Tongue (tissue), 2 donors: ENCODE measurements around the gene TRAPPC8. TPM values are rescaled to one million over a fixed set of nuclear protein-coding genes. Genes with fewer than 3 reads are reported as not detected.
"Not testable (repeated sequence)": the region's sequence is repeated elsewhere in the genome, so short reads cannot be mapped to it uniquely, and the experiment has no call there.

Source experiments
- DNase-seq: peaks from one replicate; pipeline ENCODE4 v3.0.0-alpha.2; 2015
- total RNA-seq: library from RNA; depleted of rRNA; stranded (reverse); fragments of >200 nt; gene quantifications from one replicate; pipeline ENCODE4 v1.2.3, GENCODE V29; 2014

Gene TRAPPC8
- total RNA-seq, 1 donor from 2014 or later = 57.1 TPM

DNA sequence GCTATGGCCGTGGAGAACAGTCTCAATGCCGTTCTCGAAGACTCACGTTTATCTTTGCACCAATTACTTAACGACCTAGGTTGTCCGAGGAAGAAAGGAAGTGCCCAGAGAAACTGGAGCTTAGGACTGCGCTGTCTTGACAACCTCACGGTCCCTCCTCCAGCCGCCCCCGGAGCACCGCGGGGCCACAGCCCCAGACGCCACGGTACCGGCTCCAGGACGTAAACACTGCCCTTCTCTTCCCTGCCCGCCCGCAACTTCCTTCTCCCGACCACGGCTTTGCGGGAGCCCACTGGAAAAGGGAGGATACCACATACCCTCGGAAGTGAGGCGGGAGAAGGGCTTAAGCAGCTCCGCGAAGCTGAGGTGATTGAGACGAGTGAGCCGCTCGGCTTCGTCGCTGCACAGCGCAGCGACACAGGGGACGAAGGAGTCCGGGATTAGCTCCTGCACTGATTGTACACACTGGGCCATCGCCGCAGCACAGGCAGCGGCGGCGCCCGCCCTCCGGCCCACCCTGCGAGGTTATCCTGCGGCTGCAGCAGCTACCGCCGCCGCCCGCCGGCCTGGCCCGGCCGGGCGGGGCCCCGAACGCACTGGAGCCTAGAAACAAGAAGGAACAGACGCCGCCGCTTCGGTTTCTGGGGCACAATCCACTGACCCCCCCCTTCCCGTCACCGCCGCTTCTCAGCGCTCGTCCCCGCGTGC lies 483 bp downstream of the TRAPPC8 start:
- no peak for DNase-seq

DNA sequence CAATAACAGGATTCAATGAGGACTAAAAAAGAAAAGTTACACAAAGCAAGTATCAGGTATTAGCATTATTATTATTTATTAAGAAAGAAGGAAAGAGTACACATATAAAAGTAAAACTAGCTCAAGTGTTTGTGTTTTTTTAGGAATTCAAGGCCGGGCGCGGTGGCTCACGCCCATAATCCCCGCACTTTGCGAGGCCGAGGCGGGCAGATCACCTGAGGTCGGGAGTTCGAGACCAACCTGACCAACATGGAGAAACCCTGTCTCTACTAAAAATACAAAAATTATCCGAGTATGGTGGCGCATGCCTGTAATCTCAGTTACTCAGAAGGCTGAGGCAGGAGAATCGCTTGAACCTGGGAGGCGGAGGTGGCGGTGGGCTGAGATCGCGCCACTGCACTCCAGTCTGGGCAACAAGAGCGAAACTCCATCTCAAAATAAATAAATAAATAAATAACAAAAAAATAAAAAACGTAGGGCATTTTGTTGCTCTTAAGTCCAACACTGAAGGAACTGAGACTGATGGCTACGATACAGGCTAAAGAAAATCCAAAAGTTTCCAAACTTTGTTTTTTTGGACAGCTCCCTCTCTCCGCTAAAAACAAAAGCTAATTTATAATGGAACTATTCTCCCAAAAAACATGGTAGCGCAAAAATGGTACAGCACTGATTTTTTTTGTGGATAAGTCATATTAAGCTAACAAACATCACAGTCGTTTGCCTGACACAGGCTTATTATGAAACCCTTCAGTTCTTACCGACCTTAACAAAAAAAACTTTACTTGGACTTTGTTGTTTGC lies 1.7 kb downstream of the TRAPPC8 start:
- DNase-seq = no peak

DNA sequence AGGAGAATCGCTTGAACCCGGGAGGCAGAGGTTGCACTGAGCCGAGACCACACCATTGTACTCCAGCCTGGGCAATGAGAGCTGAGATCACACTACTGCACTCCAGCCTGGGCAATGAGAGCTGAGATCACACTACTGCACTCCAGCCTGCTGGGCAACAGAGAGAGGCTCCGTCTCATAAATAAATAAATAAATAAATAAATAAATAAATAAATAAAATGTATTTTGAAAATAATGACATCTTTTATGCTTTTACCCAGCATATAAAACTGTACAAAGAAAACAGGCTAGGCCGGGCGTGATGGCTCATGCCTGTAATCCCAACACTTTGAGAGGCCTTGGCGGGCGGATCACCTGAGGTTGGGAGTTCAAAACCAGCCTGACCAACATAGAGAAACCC lies 8.2 kb downstream of the TRAPPC8 start:
- not testable (repeated sequence) for DNase-seq

DNA sequence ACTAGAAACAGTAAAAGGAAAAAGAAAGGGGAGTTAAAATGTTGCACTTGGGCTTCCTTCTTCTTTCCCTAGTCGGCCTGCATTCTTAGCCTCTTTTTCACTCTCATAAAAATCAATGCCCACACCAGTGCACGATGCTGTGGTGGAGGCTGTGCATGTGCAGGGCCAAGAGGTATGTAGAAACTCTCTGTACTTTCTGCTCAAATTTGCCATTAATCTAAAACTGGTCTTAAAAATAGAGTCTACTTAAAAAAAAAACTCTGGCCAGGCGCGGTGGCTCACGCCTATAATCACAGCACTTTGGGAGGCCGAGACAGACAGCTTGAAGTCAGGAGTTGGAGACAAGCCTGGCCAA lies 11.1 kb downstream of the TRAPPC8 start:
- DNase-seq = no peak

DNA sequence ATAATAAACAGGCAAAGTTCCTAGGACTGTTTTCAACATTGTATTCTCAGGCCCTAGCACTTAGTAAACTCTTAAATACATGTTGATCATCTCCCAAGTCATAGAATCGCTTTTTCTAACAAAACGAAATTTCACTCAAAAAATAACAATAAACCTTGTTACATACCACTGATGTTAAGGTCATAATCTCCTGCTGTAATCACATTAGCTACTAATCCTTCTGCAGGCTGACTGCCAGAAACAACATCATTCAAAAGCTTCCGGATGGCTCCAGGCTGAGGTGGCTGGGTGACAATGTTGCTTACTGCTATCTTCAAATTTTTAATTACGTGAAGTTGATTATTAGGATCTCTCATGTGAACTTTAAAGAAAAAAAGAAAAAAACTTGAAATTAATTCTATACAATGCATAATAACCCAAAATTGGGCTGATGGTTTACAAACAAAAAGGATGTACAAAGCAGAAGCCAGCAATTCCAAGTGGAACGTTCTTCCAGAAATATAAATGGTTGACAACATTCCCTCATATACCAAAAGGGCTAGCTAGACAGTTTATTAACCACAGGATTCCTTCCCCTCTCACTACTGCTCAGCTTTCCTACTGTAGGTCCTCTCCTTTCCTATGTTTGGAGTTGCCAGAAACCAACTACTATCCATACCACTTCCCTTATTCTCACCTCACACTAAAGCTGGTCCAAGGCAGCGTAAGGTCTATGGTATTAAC lies 11.6 kb downstream of the TRAPPC8 start:
- no peak for DNase-seq

DNA sequence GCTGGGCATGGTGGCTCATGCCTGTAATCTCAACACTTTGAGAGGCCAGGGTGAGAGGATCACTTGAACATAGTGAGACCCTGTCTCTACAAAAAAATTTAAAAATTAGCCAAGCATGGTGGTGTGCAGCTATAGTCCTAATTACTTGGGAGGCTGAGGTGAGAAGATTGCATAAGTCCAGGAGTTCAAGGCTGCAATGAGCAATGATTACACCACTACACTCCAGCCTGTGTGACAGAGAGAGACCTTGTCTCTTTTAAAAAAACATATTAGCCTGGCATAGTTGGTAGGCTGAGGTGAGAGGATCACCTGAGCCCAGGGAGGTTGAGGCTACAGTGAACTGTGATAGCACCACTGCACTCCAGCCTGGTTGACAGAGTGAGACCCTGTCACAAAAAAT lies 13.7 kb downstream of the TRAPPC8 start:
- DNase-seq = no peak

DNA sequence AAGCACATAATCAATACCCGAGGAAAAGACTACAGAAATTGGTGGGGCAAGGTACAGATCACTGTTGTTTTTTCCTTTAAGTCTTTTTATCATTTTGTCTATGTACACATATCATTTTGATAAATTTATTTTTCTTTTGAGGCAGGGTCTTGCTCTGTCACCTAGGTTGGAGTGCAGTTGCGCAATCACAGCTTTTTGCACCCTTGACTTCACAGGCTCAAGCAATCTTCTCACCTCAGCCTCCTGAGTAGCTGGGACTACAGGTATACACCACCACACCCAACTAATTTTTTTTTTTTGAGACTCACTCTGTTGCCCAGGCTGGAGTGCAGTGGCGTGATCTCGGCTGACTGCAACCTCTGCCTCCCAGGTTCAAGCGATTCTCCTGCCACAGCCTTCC lies 15.9 kb downstream of the TRAPPC8 start:
- not testable (repeated sequence) for DNase-seq

DNA sequence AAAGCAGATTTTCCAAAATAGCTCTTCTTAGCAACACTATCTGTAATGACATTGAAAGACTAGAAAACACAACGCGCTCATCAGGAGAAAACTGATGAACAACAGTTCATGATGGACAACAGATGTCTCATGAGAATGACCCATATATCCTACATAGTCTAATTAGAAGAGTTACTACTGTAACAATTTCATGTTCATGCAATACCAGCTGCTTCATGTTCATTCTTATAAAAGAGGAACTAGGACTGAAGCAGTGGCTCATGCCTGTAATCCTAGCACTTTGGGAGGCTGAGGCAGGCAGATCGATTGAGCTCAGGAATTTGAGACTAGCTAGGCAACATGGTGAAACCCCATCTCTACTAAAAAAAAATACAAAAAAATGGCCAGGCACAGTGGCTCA lies 22.7 kb downstream of the TRAPPC8 start:
- DNase-seq = no peak

DNA sequence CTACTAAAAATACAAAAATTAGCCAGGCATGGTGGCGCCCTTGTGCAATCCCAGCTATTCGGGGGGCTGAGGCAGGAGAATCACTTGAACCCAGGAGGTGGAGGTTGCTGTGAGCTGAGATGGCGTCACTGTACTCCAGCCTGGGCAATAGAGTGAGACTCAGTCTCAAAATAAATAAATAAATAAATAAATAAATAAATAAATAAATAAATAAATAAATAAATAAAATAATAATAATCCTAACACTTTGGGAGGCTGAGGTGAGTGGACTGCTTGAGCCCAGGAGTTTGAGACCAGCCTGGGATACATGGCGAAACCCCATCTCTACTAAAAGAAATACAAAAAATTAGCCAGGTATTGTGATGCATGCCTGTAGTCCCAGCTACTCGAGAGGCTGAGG lies 23.6 kb downstream of the TRAPPC8 start:
- not testable (repeated sequence) for DNase-seq

DNA sequence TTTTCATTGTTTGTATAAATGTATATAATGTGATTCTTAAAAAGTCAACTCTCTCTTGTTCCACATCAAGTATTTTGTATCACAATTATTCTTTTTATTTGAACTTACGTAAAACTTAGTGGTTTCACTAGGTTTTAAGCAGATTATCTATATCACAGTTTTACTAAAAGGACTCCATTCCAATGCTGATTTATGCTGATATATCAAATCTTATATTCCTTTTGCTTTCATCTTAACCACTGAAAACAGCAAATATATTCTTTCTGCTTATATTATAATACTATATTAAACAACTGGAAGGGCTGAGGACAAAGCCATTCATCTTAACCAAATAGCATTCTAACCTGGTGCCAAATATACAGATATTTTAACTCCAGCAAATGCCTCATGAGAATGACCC lies 24.2 kb downstream of the TRAPPC8 start:
- no peak for DNase-seq

DNA sequence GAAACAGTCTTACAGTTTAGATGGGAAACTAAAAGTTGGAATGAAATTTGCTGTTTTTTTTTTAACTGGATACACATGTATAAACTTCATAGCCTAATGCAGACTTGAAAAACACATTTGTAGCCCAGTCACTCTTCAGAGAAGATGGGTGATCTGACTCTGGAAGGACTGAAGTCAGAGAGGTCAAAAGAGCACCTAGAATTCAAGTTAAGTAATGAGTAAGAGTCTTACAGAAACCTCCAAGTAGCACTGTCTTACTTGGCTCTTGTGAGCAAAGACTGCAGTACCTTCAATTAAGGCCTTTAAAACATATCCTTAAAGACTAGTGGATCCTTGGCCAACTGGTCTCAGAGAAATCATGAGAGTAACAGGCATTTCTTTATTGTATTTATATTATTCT lies 41.9 kb downstream of the TRAPPC8 start:
- DNase-seq = no peak

DNA sequence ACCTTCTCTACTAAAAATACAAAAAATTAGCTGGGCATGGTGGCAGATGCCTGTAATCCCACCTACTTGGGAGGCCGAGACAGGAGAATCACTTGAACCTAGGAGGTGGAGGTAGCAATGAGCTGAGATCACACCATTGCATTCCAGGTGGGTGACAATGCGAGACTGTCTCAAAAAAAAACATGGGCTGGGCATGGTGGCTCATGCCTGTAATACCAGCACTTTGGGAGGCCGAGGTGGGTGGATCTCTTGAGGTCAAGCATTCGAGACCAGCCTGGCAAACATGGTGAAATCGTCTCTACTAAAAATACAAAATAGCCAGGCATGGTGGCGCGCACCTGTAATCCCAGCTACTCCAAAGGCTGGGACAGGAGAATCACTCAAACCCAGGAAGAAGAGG lies 43.2 kb downstream of the TRAPPC8 start:
- DNase-seq = not testable (repeated sequence)

DNA sequence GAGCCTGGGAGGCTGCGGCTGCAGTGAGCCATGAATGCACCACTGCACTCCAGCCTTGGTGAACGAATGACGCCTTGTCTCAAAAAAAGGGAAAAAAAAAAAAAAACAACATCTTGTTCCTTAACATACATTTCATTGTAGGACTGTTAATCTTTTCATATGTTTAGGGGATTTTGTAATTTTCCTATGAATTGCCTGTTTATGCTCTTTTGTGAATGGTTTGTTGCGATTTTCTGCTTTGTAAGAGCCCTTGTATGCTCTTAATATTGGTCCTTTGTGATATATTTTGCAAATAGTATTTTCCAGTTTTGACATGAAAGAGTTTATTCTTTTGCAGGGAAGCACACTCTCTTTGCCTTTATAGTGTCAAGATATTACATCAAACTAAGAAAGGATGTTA lies 50.0 kb downstream of the TRAPPC8 start:
- DNase-seq = no peak

DNA sequence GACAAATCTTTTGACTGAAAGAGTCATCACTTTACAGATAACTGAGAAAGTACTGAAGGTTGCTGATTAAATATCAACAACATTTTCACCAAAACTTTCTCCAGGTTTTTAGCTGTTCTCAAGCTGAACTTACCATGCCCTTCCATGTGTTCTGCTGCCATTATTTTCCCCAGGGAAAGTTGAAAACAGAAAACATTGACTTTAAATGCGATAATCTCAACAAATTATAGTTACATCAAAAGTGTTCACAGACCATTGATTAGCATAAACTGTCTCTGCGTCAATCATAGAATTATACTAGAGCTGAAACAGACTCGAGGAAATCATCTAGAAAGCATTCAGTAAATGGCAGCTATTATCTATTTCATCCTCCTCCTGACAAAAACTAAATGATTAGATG lies 51.4 kb downstream of the TRAPPC8 start:
- DNase-seq = no peak

DNA sequence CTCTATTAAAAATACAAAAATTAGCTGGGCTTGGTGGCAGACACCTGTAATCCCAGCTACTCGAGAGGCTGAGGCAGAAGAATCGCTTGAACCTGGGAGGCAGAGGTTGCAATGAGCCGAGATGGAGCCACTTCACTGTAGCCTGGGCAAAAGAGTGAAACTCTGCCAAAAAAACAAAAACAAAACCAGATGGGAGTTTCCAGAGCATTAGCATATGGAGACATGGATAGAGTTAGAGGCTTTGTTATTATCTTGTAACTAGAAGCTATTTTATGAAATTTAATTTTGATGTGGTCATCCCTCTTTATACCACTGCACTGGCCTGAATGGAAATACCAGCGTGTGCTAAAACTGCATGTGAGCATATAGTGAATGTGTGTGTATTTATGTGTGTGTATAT lies 58.9 kb downstream of the TRAPPC8 start:
- DNase-seq = no peak

DNA sequence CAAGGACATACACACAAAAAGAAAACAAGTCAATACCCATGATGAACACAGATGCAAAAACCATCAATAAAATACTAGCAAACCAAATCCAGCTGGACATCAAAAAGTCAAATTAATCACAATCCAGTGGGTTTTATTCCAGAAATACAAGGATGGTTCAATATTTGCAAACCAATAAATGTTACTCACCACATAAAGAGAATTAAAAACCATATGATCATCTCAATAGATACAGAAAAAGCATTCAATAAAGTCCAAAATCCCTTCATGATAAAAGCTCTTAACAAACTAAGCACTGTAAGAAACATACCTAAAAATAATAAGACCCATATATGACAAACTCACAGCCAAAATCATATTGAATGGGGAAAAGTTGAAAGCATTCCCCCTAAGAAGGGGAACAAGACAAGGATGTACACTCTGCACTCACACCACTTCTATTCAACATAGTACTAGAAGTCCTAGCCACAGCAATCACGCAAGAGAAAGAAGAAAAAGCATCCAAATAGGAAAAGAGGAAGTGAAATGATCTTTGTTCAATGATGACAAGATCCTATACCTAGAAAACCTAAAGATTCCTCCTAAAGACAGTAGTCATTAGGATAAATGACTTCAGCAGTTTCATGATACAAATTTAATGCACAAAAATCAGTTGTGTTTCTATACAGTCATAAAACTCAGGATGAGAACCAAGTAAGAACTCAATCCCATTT lies 62.6 kb downstream of the TRAPPC8 start:
- DNase-seq = no peak

DNA sequence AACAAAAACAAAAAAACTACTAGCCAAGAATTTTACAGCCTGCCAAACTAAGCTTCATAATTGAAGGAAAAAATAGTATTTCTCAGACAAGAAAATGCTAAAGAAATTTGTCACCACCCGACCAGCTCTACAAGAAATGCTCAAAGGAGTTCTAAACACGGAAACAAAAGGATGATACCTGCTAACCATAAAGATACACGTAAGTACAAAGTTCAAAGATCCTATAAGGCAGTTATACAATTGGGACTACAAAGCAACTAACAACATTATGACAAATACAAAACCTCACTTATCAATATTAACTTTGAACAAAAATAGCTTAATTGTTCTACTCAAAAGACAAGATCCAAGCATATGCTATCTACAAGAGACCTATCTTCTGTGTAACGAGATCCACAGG lies 64.6 kb downstream of the TRAPPC8 start:
- DNase-seq = no peak

DNA sequence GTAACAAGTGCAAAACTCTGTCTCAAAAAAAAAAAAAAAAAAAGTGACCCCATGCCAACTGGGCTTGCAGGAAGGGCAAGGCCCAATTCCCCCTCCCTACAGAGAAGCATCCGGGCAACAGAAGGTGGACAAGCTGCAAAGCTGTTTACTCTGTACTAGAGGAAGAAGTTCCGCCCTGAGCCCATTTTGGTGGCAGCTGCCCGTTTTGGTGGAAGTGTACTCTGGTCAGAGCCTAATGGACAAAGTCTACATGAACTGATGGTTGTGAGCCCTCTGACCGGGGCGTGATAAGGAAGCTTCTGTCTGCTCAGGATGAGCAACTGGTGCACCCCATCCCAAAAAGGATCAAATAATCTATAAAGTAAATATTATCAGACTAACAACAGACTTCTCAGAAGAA lies 65.0 kb downstream of the TRAPPC8 start:
- DNase-seq = no peak

DNA sequence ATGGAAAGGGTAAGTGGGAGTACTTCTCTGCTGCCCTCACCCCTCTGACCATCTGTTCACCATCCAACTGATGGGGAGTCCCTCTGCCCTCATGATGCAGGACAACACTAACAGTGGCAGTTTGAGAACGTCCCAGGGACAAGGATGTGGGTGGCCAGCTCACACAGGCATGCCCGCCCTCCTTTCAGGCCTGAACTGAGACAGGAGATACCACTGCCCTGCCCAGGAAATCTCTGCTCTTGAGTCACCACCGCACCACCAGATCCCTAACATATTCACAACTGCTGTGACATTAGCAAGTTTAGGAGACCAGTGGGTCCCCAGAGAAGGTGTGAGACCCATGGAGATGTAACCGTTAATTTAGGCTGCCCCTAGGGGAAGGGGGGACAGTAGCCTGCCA lies 66.2 kb downstream of the TRAPPC8 start:
- no peak for DNase-seq

DNA sequence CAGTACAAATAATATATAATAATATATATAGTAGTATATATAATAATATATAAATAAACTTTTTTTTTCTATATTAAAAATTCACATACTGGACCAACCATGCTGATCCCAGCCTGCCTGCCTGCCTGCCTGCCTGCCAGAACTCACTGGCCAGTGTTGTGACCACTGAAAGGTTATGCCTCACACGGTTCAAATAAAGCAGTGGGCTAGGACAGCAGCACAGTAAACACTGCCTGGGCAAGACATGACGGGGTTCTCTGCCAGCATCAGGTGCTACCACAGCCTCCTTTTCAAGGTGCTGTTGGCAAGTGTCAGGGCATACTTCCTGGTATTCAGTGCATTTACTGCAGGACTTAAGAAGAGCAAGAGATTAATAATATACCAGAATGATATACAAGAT lies 67.6 kb downstream of the TRAPPC8 start:
- DNase-seq = no peak

DNA sequence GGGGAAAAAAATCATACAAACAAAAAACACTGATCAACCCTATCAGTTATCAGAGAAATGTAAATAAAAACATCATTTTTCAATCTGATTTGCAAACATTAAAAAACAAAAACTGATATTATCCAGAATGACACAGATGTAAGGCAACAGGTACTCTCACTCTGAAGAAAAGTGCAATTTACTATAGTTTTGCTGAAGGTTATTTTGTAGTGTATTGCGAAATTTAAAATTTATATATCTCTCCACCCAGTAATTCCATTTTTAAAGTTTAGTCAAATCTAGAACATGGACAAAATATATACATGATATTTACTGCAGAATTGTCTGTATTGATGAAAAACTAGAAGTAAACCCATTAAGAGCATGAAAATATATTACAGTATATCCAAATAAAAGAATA lies 79.8 kb downstream of the TRAPPC8 start:
- no peak for DNase-seq

DNA sequence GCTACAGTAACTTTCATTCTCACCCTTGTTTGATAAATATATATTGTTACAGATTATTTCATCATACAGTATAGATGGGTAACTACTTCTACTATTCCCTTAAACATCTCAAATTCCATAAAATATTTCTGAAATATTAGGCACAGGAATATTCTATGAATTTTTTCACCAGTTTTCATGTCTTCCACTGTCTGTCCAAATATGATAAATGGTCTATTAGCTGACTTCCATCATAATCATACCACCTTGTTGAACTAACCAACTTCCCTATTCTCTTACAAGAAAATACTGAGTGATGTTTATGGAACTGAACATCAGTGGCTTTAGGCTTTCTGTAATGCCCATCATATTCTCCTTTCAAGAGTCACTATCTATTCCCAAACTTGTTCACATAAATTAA lies 82.4 kb downstream of the TRAPPC8 start:
- DNase-seq = no peak
